ENCODE data around the gene ZC3HAV1L.
A peak's percentile ranks its signal among the peaks of the same experiment; 100 is the strongest.

GRCh38 chr7:139043823-139044812, 8.3 kb upstream of the ZC3HAV1L start:
- TF ChIP-seq CTCF (IDR thresholded peaks at IDR 0.05) (no peak), POLR2AphosphoS5 (IDR thresholded peaks at IDR 0.05; ENCODE audit: low read depth, low read length) (no peak), REST (IDR thresholded peaks at IDR 0.05; ENCODE audit: insufficient read depth in 1 of 2, low read depth in 2 of 2, low read length in 1 of 2) (0 out of 4 replicates have a peak, but pooled peaks of 1 of the 2 experiments have one; percentile 26), TCF7L2 (IDR thresholded peaks at IDR 0.05; ENCODE audit: low read depth, low read length) (no peak), SIN3A (IDR thresholded peaks at IDR 0.05; ENCODE audit: borderline replicate concordance, insufficient read depth, low read depth, low read length) (no peak)
